GM19239 (cell line): ENCODE results near the gene RGCC.

Experiments
- DNase-seq: peaks from one replicate; pipeline ENCODE4 v3.0.0; 2011; ENCODE audit warnings: low spot score; ENCODE audit not compliant: insufficient read length
- FAIRE-seq: peaks from 2 replicates; lab custom pipeline; 2011; peaks lifted over from hg19 to GRCh38; lab: Jason Lieb, UNC

The RGCC gene

DNA sequence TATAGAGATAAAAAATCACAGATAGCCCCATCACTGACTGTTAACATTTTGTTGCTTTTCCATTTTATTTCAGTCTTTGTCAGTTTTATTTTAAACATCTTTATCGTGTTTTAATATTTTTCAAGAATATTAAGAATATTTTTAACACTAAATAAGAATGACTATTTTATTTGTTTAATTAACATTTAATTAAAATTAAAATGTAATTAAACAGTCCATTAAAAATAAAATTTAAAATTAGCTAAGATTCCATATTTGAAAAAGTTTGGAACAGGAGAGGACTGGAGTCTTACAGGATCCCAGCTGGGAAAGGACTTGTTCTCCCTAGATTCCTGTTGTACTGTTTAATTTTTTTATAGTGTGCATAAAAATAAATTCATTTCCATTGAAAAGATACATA lies 54.5 kb downstream of the RGCC start:
- FAIRE-seq (no peak), DNase-seq (no peak)

- no peak for FAIRE-seq
Observed at GRCh38 chr13:41512441-41512840, 55.1 kb downstream of the RGCC start.

DNA sequence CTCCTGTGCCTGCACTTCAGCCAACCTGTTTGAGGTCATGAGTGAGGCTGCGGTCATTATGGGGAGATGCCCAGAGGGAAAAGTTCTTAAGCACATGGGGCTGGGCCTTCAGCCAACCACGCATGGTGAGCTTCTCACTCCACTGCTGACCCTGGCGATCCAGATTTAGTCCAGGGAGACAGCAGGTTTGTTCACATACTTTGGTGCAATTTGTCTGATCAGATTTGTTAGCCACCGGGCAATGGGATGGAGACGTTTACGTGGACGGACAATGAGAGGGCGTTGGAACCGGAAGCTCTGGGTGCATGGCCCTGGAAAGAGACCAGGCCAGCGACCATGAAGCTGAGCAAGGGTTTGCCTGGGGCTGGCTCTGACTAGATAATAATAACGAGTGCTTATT lies 56.2 kb downstream of the RGCC start:
- FAIRE-seq, result no peak

More at GRCh38 chr13:41512441-41512840, 55.1 kb downstream of the RGCC start:
- DNase-seq, result no peak

GRCh38 chr13:41514853-41515395 lies 57.6 kb downstream of the RGCC start:
- DNase-seq (no peak), FAIRE-seq (no peak)

More for the DNA sequence above, 56.2 kb downstream of the RGCC start:
- no peak for DNase-seq

- FAIRE-seq (no peak), DNase-seq (no peak)
Observed at GRCh38 chr13:41515491-41516139, 58.3 kb downstream of the RGCC start.

DNA sequence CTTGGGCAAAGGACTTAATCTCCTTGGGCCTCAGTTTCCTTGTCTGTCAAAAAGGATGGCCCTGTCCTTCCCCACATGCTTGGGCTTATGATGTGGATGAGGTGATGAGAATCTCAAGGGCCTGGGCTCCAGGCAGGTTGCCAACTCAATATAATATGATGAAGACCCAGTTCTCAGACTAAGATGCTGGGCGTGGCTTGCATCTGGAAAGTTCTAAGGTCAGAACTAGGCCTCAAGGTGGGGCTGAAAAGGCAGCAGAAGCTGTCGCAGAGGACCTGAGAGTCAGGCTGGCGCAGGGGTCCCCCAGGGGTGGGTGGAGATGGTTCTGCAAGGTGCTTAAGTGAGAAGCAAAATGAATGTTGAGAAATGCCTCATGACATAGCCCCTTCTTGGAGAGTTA lies 58.8 kb downstream of the RGCC start:
- FAIRE-seq, result no peak
- DNase-seq, result no peak

- DNase-seq (no peak), FAIRE-seq (no peak)
Observed at GRCh38 chr13:41516760-41517159, 59.4 kb downstream of the RGCC start.

DNA sequence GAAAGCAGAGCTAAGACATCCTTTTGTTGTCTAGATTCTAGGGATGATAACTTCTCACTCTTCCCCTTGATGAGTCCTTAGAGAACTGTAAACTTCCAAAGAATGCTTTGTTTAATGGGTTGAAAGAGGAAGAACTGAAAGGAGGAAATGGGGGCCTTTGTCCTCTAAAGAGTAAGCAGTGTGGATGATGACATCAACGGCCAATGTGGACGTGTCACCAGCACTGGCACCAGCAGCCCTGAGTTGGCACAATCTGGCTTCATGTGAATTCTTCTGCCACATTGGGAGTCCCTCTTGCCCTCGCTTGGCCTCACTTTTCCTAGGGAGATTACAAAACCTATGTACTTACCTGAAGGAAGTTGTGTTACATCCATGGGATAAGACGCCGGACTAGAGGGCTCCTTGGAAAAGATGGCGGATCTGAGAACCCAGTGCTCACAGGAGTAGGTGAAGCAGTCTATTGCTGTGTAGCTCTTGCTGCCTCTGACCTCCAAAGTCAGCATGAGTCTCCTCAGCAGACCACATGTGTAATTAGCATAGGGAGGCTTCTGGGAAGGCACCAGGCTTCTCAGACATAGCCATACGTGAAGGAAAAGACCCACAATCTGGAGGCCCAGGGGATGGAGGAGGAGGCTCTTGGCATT lies 62.8 kb downstream of the RGCC start:
- DNase-seq, result no peak
- no peak for FAIRE-seq
